AG20443 (cell line): Measurements from ENCODE around the gene LRIT1.
A peak's percentile ranks its signal among the peaks of the same experiment; 100 is the strongest.

Source experiments
- DNase-seq: peaks from one replicate; pipeline ENCODE4 v3.0.0; 2012; ENCODE audit warnings: low spot score, mixed read lengths

Gene LRIT1

DNA sequence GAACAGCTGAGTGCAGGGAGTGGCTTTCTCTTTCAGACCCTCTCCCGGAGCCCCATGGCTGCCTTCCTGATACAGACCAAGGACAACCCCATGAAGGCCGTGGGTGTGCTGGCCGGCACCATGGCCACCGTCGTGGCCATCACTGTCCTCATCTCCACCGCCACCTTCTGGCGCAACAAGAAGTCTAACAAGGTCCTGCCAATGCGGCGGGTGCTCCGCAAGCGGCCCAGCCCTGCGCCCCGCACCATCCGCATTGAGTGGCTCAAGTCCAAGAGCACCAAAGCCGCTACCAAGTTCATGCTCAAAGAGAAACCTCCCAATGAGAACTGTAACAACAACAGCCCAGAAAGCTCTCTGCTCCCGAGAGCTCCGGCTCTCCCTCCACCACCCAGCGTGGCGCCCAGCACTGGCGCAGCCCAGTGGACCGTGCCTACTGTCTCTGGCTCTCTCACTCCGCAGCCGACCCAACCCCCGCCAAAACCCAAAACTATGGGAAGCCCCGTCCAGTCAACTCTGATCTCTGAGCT lies 27.2 kb downstream of the LRIT1 start:
- DNase-seq, result no peak

DNA sequence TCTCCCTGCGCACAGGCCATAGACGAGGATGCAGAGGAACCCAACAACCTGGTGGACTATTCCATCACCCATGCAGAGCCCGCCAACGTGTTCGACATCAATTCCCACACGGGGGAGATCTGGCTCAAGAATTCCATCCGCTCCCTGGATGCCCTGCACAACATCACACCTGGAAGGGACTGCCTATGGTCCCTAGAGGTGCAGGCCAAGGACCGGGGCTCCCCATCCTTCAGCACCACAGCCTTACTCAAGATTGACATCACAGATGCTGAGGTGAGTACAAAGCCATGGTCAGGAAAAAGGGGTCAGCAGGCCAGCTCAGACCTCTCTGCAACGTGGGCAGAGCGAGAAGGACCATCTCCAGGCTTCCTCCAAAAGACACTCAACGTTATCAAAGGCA lies 28.3 kb downstream of the LRIT1 start:
- DNase-seq, result no peak

DNA sequence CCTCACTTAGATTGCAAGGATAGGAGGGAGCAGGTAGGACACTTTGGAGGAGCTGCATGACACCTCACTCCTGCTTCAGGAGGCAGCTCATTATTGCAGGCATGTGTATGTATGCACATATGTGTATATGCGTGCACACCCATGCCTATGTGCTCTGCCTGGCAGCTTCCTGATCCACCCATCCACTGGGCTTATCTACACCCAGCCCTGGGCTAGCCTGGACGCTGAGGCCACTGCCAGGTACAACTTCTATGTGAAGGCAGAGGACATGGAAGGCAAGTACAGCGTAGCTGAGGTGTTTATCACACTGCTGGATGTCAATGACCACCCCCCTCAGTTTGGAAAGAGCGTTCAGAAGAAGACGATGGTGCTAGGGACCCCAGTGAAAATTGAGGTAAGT lies 29.3 kb downstream of the LRIT1 start:
- no peak for DNase-seq

DNA sequence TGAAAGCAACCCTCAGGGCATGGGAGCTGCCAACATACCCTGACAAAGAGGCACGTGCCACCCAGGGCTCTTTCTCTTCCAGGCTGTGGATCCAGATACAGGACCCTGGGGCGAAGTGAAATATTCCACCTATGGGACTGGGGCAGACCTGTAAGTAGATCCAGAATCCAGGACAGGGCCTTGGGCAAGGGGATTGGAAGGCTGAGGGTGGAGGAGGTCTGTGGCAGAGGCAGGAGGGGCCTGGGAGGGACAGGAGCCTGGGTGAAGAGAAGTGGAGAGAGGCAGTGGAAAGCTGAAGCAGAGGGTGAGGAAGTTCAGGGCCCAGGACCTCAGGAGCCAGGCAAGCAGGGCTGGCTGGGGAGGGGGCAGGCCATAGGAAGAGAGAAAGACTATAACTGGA lies 29.8 kb downstream of the LRIT1 start:
- no peak for DNase-seq

DNA sequence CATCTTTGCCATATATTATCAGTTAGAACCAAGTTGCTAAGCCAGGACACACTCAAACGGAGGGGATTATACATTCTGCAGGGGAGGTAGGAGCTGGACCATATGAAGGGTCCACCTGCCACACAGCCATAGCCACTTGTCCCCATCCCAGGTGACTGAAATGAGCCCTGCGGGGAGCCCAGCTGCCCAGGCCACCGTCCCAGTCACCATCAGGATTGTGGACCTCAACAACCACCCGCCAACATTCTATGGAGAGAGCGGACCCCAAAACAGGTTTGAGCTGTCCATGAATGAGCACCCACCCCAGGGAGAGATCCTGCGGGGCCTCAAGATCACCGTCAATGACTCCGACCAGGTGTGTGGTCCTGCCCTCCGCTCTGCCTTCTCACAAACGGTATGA lies 33.3 kb downstream of the LRIT1 start:
- DNase-seq, result no peak

DNA sequence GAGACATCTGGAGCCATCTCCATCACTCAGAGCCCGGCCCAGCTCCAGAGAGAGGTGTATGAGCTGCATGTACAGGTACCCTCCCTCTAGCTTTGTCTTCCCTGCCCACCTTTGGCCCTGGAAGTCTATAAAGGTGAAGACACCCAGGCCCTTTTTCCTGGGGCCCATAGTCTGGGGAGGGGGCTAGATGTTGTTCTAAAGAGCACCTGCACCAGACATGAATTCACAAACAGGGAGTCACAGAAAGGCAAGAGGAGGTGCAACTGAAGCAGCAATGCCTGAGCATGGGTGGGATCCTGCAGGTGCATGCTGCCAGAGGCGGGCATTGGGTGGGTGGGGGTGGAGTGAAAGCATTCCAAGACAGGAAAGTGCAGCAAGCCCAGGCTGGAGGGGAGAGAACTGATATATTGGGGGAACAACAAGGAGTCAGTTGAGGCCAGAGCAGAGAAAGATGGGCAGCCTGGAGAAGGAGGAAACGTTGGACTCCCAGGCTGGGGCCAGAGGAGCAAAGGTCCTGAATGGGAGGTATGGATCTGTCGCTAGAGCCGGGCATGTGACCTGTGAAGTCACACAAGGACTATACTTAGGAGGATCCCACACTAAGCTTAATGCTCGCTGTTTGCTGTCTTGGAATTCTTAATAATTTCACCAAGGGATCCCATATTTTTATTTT lies 35.4 kb downstream of the LRIT1 start:
- no peak for DNase-seq

DNA sequence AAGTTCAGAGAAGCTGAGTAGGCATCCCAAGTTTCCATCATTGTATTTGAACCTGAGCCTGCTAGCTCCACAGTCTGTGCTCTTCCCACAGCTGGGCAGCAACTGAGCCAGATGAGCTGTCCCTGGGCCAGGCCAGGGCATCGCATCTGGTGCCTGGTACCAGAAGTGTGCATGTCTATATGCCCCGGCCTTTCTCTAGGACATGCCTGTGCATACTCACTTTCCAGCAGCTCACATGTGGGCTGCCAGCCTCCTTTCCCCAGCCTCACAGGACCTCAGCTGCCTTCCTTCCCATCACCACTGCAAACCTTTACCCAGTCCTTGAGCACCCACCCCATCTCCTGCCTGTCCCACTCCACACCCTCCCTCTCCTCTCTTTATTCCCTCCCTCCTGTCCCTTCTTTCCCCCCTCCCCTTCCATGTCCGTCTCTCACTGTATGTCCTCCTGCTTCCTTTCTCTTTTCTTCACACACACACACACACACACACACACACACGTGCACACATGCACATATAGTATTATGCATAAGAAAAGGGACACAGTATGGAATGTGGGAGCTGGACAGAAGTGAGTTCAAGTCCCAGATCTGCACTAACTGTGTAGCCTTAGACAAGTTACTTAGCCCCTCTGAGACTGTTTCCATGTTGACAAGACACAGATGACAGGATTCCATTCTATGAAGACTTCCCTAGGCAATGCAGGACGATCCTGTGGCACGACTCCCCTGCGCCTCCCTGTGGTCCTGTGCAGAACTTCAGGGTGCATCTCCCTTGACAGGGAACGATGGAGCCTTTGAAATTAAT lies 36.1 kb downstream of the LRIT1 start:
- peak; percentile 77 for DNase-seq

DNA sequence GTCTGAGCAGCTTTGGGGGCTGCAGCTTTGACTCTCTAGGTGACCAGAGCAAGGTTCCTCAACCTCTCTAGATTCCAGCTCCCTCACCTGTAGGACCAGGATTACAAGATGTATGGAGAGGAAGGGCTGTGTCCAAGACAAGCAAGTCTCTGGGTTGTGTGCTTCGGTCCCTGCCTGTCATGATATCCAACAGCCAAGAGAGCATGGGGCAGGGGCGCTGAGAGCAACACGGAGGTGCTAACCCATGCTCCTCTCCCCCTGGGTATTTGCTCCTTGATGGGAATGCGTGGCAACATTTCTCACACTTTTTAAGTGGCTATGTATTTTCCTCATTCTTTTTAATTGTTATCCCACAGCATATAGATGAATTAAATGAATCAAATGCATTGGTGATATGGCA lies 36.7 kb downstream of the LRIT1 start:
- no peak for DNase-seq

DNA sequence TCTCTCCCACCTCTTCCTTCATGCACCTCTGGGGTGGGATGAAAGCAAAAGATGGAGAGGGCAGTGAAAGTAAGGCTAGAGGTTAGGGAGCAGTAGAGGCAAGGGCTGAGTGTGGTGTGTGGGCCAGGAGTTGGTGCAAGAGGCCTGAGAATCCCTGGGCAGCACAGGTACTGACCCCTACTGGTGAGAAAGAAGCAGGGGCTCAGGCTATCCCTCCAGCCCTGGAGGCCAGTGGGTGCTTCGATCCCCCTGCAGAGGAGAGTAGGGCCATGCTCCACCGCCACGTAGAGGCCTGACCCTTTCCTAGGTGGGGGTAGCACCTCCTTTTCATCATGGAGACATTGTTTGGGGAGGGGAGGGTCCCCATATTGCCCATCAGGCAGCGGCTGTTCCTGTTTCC lies 37.2 kb downstream of the LRIT1 start:
- peak; percentile 35 for DNase-seq

DNA sequence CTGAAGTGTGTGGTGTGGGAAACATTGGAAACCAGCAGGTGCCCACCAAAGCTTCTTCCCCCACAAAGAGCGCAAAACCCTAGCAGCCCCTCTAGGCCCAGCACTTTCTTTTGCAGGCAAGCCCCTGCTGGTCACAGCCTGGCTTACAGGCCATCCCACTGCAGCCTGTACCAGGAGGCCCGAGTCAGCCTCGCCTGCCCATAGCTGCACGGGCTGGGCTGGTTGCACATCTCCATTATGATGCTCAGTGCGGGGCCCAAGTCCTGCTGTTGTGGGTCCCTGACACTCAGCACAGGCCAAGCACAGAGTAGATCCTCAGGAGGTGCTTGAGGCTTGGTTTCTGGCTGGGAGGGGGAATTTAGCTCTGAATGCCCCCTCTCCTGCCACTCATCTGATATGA lies 39.0 kb downstream of the LRIT1 start:
- DNase-seq, result no peak

DNA sequence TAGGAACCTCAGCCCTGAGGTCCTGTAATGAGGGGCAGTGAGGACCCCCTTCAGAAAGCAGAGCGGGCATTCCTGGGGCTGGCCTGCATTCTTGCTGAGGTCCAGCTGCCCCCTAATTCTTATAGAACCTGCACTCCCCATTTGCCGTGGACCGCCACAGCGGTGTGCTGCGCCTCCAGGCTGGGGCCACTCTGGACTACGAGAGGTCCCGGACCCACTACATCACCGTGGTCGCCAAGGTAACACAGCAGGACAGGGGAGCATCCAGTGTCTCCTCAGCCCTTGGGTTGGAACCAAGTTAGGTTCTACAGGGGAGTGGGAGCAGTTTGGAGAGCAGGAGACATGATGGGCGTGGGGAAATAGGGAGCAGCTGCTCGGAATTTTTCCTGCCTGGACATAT lies 39.7 kb downstream of the LRIT1 start:
- no peak for DNase-seq

DNA sequence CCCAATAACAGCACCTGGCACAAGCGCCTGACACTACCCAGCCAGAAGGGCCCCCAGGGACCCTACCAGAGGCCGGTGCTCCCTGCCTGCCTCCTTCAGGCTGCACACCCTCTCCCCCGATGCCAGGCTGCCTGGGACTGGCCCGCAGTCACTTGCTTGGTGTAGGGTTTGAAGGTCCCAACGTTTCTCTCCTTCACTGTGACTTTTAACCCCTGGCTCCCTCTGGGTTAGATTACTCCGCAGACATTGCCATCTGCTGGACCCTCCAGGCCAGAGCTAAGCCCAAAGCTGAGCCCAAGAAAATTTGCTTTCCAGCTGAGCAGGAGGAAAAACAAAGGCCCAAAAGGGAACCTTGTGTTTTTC lies 40.1 kb downstream of the LRIT1 start:
- DNase-seq, result no peak

DNA sequence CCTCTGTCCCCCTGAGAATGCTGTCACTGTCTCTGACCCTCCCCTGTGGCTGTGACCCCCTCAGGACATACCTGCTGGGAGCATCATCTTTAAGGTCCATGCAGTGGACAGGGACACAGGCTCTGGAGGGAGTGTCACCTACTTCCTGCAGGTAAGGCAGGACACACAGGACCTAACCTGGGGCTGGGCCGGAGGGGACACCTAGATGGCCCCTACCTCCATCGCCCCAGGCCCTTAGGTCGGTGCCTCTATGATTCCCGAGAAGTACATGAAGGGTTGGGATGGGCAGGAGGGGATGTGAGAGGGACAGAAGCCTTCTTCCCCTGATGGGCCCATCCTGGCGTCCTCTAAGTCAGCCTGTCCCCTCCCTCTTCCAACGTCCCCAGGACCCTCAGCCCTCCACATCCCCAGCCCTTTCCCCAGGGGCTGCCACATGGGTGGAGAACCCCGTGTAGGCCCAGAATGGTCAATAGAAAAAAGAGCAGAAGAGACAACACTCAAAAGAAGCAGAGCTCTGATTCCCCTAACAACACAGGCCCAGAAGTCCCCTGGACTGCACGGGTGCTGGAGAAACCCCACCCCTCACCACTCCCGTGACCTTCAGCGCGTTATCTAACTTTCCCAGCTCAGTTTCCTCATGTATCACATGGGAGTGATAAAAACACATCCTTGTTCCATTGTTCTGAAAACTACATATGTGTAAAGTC lies 40.7 kb downstream of the LRIT1 start:
- DNase-seq, result no peak

DNA sequence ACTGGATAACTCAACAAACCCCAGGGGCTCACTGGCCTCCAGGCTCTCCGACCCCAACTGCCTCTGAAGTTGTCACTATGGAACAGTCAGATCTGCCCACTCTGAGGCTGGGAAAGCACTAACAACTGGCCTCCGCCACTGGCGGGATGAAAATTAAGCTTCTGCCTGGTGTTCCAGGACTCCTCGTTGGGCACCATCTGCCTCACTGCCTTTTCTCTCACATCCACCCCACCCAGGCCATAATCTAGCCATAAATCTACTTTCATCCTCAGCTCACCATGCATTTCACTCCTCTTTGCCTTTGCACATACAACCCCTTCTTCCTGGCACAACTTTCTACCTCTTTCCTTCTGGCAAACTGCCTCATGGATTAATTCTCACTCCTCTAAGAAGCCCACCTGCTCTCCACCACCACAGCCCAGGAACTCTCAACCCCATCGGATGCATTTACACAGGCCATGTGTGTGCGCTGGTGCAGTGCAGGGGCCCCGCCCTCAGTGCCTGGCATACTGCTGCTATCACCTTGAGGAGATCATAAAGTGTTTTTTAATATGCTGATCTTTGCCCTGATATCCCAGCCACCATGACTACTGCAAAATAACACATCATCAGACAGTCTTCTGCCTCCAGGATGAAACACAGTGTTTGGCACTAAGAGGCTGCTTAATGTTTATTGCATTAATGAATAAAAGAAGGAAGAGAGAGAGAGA lies 43.0 kb downstream of the LRIT1 start:
- DNase-seq, result no peak

DNA sequence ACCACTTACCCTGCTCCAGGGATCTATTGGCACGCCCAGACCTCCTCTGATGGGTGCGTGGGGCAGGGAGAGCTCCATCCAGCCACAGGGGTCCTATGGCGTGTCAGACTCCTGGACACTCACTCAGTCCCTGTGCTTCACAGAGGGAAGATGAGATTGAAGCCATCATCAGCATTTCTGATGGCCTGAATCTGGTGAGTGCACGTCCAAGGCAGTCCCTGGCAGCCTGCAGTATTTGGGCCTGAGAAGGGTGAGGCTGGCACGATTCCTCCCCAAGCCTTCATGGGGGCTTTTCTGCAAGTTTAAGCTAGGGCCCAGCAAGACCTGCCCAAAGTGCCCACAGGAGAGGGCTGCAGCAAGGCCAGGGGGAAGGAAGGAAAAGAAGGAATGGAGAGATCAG lies 43.7 kb downstream of the LRIT1 start:
- no peak for DNase-seq

DNA sequence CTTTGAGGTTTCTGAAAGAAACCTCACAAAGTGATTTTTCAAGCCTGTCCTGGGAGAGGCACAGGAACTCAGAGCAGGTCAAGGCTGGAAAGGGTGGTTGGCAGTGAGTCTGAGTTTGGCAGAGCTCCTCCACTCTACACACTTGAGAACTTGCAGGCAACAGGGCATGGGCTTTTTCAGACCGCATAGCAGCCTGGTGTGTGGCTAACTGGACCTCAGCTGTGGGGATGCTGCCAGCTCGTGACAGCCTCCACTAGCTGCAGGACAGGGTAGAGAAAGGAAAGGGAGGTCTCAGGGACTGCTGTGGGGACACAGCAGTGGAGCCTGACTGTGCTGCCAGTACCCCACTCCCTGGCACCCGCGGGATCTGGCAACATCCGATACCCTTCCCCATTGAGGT lies 44.4 kb downstream of the LRIT1 start:
- DNase-seq, result no peak

DNA sequence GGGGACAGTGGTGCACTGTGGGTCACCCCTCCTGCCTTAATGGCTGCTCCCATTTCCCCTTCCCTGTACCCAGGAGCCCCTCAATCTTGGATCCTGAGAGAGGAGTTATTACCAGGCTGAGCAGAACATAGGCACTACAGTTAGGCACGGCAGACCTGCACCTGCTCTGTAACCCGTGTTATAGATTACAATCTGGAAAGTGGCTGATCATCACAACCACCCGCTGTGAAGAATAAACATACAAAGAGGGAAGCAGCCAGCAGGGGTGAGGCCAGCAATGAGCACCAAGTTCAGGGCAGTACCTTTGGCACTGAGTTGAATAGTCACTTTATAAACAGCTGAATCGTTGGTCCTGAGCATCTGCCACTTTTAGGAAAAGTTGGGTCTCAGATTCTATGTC lies 45.3 kb downstream of the LRIT1 start:
- DNase-seq, result no peak

DNA sequence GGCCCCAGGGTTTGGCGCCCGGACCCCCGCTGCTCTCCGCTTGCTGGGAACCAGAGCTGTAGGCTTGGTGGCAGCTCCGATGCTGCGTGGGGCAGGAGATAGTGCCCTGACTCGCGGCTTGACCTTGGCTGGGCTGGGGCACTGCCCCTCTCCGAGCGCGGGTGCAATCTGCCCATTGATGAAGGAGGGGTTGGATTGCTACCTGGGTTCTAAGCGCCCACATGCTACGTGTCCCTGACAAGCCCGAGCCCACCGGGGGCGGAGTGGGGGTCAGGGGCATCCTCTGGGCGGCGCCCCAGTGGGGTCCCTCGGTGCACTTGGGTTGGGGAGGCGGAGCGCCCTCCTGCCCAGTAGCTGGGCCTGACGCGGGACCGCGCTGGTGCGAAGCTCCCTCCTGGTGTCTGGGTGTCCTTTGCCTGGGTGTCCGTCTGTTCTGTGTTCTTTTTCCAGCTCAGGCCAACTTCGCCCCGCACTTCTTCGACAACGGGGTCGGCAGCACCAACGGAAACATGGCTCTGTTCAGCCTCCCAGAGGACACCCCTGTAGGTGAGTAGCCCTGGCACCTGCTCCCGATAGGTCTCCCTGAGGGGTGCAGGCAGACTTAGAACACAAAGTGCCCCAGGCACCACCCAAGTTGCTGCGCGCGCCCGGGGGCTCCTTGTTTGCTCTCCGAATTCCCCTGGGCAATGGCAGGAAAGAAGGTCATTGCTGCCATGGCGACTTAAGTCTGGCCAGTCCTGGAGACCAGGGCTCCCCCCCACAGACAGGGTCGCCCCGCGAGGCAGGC lies 46.1 kb downstream of the LRIT1 start:
- no peak for DNase-seq

DNA sequence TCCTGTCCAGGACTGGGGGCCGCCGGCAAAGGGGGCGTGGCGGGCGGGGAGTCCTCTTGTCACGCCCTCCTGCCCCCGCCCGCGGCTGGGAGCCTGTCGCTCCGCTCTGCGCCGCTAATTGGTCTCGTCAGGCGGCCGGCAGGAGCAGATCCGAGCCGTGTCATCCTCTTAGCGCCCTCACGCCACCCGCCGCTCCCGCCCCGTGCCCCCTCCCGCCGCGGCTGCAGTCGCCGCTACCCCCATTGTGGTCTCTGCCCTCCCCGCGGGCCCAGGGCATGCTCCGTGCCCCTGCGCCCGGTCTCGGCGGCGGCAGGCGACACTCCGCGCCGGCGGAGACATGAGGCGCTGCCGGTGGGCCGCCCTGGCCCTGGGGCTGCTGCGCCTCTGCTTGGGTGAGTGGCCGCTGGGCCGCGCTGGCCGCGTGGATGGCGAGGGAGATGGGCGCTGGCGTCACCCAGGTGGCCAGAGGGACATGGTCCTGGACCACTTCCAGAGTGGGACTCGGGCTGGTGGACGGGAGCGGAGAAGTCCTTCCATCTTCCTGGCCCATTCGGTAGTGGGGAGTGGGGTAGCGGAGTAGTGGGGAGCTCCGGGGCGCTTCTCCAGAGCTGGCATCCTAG lies 46.8 kb downstream of the LRIT1 start, which contains the start of gene CDHR1:
Gene CDHR1 (plus strand): TSS at position 114 of the 620 bp plus-strand sequence. CDS start 224 bp downstream, at position 338.
- DNase-seq, result peak; percentile 66

DNA sequence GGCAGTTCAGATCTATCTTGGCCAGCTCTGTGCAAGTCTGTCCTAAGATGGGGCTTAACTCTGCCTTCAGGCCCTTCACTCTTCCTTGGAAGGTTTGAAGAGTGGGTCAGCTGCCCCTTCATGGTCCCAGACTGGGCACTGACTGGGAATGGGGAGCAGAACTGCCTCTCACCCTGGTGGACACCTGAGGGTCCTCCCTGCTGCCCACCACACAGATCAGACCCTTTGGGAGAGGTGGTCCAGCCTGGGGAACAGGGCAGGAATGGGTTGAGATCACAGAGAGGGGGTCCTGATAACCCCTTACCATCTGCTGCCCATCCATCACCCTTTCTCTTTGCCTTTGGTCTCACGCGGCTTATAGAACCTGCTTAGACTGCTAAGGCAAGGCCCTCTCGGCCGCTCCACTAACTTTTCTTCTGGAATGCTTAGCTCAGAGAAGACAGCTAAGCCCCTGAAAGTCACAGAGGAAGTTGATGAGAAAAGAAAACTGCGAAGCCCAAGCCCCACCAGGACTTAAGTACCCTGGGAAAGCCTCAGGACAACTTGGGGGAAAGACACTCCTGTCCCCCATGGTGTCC lies 47.4 kb downstream of the LRIT1 start:
- no peak for DNase-seq

DNA sequence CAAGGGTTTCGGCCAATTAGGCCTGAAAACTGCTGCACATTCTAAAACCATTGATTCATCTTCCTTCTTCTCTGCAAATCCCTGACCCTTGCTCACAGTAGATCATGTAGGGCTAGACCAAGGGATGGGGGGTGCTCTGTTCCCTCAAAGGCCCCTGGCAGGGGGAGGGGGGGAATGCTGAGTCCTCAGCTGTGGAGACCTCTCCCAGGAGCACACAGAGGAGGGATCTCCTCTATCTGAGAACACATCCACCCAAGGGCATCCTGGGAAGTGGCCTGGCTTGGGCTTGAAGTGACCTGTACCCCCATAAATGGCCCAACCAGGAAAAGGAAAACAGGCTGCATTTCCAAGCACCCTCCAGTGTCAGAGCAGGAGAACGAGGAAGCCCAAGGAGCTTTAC lies 48.0 kb downstream of the LRIT1 start:
- no peak for DNase-seq
